IPS-15b (cell line): ENCODE results near the gene AKT1.
A peak's percentile ranks its signal among the peaks of the same experiment; 100 is the strongest.

Experiments used
- H3K27me3 ChIP-seq: one replicate; pipeline ENCODE4 v1.6.1; 2013; ENCODE audit warnings: low read length; ENCODE audit not compliant: control insufficient read depth, insufficient read depth
- H3K36me3 ChIP-seq: one replicate; pipeline ENCODE4 v1.6.1; 2013; ENCODE audit warnings: low read length; ENCODE audit not compliant: control insufficient read depth, insufficient read depth
- H3K4me1 ChIP-seq: one replicate; pipeline ENCODE4 v1.6.1; 2013; ENCODE audit warnings: mild to moderate bottlenecking, low read length; ENCODE audit not compliant: control insufficient read depth, insufficient read depth
- H3K4me3 ChIP-seq: one replicate; pipeline ENCODE4 v1.5.1; 2013; ENCODE audit warnings: low read depth, low read length
- H3K9ac ChIP-seq: one replicate; pipeline ENCODE4 v1.6.1; 2013; ENCODE audit warnings: low read depth, mild to moderate bottlenecking, low read length
- H3K9me3 ChIP-seq: one replicate; pipeline ENCODE4 v1.6.1; 2013; ENCODE audit warnings: mild to moderate bottlenecking, low read length; ENCODE audit not compliant: control insufficient read depth, insufficient read depth

The AKT1 gene

DNA sequence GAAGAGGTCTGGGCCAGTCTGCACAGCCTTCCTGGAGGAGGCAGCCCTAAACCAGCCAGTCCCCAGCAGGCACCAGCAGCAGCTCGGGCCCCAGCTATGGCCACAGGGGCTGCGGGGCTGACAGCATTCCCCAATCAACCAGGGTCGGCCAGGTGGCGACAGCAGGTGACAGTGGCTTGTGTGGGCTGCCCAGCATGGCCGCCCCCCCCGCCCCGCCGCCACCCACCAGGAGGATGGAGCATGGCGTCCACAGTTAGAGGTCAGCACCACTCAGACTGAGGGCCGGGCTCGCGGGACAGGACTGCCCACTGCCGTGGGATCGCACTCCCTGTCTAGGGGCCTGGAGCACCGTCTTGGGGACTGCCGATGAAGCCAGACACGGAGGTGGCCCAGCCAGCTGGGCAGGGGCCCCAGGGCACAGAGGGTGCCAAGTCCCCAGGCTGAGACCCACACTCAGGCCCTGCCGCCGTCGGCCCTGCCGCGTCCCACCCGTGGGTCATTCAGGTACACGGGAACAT lies 15.0 kb downstream of the AKT1 start:
- H3K36me3 ChIP-seq, result peaks cover 6% of the 10 kb centered on the region
- no peaks in the 10 kb centered on the region for H3K9me3 ChIP-seq
- no peaks in the 10 kb centered on the region for H3K4me1 ChIP-seq
- H3K27me3 ChIP-seq, result no peaks in the 10 kb centered on the region
- no peak overlapping the region for H3K9ac ChIP-seq
- no peak overlapping the region for H3K4me3 ChIP-seq

GRCh38 chr14:104779776-104780512 lies 15.6 kb downstream of the AKT1 start:
- peaks cover 11% of the 10 kb centered on the region for H3K36me3 ChIP-seq
- H3K9ac ChIP-seq, result no peak overlapping the region
- H3K27me3 ChIP-seq, result no peaks in the 10 kb centered on the region

DNA sequence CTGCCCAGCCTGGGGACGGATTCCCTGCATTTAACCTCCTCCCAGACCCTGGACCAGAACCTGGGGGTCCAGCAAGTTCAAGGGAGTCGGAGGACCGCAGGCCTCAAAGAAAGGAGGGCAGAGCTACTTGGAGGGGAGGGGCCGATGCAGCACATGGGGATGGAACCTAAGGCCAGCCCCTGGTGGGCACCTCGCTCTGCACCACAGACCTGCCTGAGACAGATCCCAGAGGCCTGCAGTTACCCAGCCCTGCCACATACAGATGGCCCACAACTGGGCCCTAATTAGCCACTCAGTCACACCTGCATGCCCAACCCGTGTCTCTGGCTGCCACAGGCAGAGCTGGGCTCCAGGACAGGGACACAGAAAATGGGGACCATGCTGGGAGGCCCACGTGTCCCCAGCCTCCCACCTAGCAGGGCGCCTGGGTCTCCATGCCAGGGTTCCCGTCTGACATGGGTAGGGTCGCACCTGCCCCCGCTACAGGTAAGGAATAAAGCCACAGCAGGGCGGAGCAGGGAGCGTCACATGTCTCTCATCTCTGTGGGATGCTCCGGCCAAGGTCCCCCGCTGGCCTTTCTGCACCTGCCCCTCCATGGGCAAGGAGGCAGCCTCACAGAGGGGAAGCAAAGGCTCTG lies 16.7 kb downstream of the AKT1 start:
- H3K4me3 ChIP-seq, result no peak overlapping the region
- no peaks in the 10 kb centered on the region for H3K4me1 ChIP-seq
- H3K36me3 ChIP-seq, result peaks cover 11% of the 10 kb centered on the region

More at GRCh38 chr14:104779776-104780512, 15.6 kb downstream of the AKT1 start:
- no peaks in the 10 kb centered on the region for H3K4me1 ChIP-seq
- no peaks in the 10 kb centered on the region for H3K9me3 ChIP-seq
- no peak overlapping the region for H3K4me3 ChIP-seq

DNA sequence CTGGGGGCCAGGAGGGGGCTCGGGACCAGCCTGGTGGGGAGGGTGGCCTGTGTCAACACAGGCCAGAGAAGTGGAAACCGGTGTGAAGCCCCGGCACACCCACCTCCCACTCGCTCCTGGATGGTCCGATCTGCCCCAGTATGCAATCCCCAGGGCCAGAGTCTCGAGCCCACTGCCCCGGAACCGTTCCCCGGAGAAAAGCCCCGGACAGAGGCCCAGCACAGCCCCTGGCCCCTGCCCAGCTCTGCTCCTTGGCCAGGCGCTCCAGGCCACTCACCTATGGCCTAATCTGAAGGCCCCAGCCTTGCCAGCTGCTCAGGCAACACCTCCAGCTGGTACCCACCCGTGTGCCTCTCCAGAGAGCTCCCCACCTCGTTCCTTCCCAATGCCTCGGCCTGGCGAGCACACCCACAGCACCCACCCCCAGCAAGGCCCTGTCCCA lies 17.7 kb downstream of the AKT1 start:
- H3K9me3 ChIP-seq, result no peaks in the 10 kb centered on the region
- peaks cover 19% of the 10 kb centered on the region for H3K36me3 ChIP-seq
- no peak overlapping the region for H3K4me3 ChIP-seq
- no peaks in the 10 kb centered on the region for H3K27me3 ChIP-seq
- H3K9ac ChIP-seq, result no peak overlapping the region
- H3K4me1 ChIP-seq, result no peaks in the 10 kb centered on the region

More for the DNA sequence above, 16.7 kb downstream of the AKT1 start:
- no peaks in the 10 kb centered on the region for H3K27me3 ChIP-seq
- peak overlapping the region; percentile 24 for H3K9ac ChIP-seq
- no peaks in the 10 kb centered on the region for H3K9me3 ChIP-seq

DNA sequence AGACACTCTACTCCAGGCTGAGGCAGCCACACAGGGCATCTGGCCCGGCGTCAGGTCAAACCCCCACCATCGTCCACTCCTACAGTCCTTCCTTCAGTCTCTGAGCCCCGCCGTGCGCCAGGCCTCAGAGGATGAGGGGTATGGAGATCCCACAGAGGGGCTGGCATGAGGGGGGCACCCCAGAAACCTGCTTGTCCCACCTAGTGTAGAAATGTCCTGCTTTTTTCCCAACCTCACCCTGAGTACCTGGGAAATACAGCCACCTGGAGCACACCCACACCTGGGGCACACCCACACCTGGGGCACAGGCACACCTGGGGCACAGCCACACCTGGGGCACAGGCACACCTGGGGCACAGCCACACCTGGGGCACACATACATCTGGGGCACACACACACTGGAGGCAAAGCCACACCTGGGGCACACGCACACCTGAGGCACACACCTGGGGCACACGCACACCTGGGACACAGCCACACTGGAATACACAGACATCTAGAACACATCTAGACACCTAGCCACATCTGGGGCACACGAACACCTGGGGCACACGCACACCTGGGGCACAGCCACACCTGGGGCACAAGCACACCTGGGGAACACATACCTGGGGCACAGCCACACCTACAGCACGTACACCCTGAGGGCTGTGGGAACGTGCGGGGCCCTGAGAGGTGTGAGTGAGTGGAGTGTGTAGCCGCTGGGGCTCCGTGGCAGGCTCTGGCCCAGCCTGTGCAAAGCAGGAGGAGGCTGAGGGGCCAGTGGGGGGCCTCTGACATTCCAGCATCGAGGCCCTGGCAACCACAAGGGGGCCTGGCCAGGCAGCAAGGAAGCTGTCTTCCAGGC lies 18.4 kb downstream of the AKT1 start:
- no peak overlapping the region for H3K4me3 ChIP-seq
- peaks cover 26% of the 10 kb centered on the region for H3K36me3 ChIP-seq
- H3K9me3 ChIP-seq, result no peaks in the 10 kb centered on the region

GRCh38 chr14:104776481-104776880 lies 19.1 kb downstream of the AKT1 start:
- H3K9ac ChIP-seq, result no peak overlapping the region
- no peaks in the 10 kb centered on the region for H3K4me1 ChIP-seq
- H3K36me3 ChIP-seq, result peaks cover 33% of the 10 kb centered on the region
- no peaks in the 10 kb centered on the region for H3K27me3 ChIP-seq
- H3K9me3 ChIP-seq, result no peaks in the 10 kb centered on the region
- no peak overlapping the region for H3K4me3 ChIP-seq

More for the DNA sequence above, 18.4 kb downstream of the AKT1 start:
- no peaks in the 10 kb centered on the region for H3K27me3 ChIP-seq
- no peaks in the 10 kb centered on the region for H3K4me1 ChIP-seq
- H3K9ac ChIP-seq, result no peak overlapping the region

DNA sequence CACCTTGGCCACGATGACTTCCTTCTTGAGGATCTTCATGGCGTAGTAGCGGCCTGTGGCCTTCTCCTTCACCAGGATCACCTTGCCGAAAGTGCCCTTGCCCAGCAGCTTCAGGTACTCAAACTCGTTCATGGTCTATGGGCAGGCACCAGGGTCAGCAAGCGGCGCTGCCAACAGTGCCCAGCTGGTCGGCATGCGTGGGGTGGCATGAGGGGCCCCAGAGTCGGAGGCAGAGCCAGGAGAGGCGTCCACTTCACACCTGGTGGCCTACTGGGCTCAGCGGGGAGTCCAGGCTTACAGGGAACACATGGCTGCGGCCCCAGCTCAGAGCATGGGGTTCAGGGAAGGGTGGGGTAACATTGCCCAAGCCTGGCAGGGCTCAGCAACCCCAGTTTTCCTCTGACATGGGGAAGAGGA lies 20.5 kb downstream of the AKT1 start:
- no peaks in the 10 kb centered on the region for H3K27me3 ChIP-seq
- H3K9me3 ChIP-seq, result no peaks in the 10 kb centered on the region
- H3K4me1 ChIP-seq, result no peaks in the 10 kb centered on the region
- H3K9ac ChIP-seq, result no peak overlapping the region
- H3K4me3 ChIP-seq, result no peak overlapping the region
- H3K36me3 ChIP-seq, result peaks cover 42% of the 10 kb centered on the region

- Histone ChIP-seq H3K4me1 (no peaks in the 10 kb centered on the region), H3K9me3 (no peaks in the 10 kb centered on the region), H3K9ac (no peak overlapping the region), H3K36me3 (peaks cover 42% of the 10 kb centered on the region), H3K27me3 (no peaks in the 10 kb centered on the region), H3K4me3 (no peak overlapping the region)
Observed at GRCh38 chr14:104774453-104775072, 21.0 kb downstream of the AKT1 start.

DNA sequence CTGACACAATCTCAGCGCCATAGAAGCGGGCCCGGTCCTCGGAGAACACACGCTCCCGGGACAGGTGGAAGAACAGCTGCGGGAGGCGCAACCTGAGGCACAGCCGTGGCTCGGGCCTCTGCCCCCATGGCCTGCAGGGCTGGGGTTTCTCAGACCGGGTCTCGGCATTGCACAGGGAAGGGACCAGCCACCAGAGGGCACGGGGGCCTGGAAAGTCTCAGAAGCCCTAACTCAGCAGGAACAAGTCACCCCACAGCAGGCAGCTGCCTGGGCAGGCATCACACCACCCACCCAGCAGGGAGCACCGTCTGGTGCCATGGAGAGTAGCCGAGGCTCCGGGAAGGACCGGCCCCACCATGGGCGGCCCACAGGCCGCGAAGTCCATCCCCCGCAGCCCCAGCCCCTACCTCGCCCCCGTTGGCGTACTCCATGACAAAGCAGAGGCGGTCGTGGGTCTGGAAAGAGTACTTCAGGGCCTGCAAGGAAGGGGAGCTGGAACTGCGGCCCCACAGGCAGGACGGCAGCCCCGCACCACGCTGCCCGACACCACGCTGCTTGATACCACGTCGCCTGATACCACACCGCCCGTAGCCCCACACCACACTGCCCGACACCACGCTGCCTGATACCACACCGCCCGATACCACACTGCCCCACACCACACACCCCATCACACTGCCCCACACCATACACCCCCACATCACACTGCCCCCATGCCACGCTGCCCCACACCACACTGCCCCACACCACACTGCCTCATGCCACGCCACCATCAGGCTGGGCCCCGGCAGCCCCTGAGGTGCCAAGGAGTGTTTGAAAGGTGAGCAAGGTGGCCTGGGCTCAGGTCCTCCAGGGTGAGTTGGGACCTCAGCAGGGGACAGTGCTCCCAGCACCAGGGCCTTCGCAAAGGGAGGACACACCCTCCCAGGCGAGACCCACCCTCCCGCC lies 21.8 kb downstream of the AKT1 start:
- Histone ChIP-seq H3K4me1 (no peaks in the 10 kb centered on the region), H3K36me3 (peaks cover 42% of the 10 kb centered on the region), H3K4me3 (no peak overlapping the region)

DNA sequence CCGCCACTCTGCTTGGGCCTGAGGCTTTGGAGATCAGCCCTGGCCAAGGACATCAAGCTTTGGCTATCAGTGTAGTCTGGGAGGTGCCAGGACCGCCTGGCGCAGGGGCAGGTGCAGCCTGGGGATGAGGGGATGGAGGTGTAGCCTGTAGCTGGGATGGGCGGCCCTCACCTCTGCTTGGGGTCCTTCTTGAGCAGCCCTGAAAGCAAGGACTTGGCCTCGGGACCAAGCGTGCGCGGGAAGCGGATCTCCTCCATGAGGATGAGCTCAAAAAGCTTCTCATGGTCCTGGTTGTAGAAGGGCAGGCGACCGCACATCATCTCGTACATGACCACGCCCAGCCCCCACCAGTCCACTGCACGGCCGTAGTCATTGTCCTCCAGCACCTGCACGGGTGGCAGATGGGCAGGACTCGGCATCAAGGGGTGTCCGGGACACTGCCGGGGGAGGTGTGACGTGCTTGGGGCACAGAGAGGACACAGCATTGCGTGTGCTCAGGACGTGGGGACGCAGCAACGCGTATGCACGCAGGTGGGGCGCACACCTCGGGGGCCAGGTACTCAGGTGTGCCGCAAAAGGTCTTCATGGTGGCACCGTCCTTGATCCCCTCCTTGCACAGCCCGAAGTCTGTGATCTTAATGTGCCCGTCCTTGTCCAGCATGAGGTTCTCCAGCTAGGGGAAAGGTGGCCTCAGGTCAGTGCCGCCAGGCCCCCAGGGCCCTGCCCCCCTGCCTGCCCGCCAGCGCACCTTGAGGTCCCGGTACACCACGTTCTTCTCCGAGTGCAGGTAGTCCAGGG lies 22.6 kb downstream of the AKT1 start:
- Histone ChIP-seq H3K36me3 (peaks cover 41% of the 10 kb centered on the region), H3K4me1 (no peaks in the 10 kb centered on the region), H3K27me3 (no peaks in the 10 kb centered on the region), H3K9ac (no peak overlapping the region), H3K4me3 (no peak overlapping the region), H3K9me3 (no peaks in the 10 kb centered on the region)

More for the DNA sequence above, 21.8 kb downstream of the AKT1 start:
- Histone ChIP-seq H3K9me3 (no peaks in the 10 kb centered on the region), H3K27me3 (no peaks in the 10 kb centered on the region), H3K9ac (no peak overlapping the region)
